Esophagus squamous epithelium (tissue), 4 donors: ENCODE results near the gene RFTN1.

Source experiments
- POLR2A ChIP-seq, 4 donors: fragments of 450-650 bp; IDR thresholded peaks; one replicate each; pipeline ENCODE4 v1.6.1; 2017; ENCODE audit warnings: antibody characterized with exemption in 4 of 4, mild to moderate bottlenecking in 4 of 4, moderate library complexity in 3 of 4
- TF ChIP-seq, protein P1 (sequence below), 6 experiments: fragments of 450-650 bp in 4 of 6; fragments of 200-600 bp in 2 of 6; sonication (generic) in 2 of 6; IDR thresholded peaks; one replicate each; pipeline ENCODE4 v1.5.1; 2016 to 2019; ENCODE audit warnings: antibody characterized with exemption in 6 of 6, mild to moderate bottlenecking in 4 of 6, moderate library complexity in 4 of 6

DNA sequence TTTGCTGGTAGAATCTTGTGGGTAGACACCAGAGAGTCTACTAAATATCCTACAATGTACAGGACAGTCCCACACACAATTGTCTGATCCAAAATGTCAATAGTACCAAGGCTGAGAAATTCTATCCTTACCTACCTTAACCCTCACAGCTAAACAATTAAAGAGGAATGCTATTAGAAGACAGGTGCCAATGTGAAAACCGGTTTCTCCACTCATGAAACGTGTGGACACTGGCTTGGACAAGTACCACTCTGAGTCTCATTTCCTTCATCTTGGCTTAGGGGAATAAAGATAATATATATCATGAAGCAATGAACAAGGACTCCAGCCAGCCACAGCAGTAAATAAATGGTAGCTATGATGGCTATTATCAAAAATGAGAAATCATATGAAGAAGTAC is 90.2 kb downstream of the RFTN1 start:
- TF ChIP-seq, protein P1, sequence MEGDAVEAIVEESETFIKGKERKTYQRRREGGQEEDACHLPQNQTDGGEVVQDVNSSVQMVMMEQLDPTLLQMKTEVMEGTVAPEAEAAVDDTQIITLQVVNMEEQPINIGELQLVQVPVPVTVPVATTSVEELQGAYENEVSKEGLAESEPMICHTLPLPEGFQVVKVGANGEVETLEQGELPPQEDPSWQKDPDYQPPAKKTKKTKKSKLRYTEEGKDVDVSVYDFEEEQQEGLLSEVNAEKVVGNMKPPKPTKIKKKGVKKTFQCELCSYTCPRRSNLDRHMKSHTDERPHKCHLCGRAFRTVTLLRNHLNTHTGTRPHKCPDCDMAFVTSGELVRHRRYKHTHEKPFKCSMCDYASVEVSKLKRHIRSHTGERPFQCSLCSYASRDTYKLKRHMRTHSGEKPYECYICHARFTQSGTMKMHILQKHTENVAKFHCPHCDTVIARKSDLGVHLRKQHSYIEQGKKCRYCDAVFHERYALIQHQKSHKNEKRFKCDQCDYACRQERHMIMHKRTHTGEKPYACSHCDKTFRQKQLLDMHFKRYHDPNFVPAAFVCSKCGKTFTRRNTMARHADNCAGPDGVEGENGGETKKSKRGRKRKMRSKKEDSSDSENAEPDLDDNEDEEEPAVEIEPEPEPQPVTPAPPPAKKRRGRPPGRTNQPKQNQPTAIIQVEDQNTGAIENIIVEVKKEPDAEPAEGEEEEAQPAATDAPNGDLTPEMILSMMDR (IDR thresholded peaks at IDR 0.05): no peak
- no peak for TF ChIP-seq POLR2A (IDR thresholded peaks at IDR 0.05)
